Esophagus muscularis mucosa (tissue), 2 donors: Measurements from ENCODE around the gene AFF3.

Source experiments
- POLR2A ChIP-seq: fragments of 450-650 bp; IDR thresholded peaks from one replicate; pipeline ENCODE4 v1.6.1; 2017; ENCODE audit warnings: antibody characterized with exemption, moderate library complexity, mild to moderate bottlenecking, low read depth
- POLR2AphosphoS5 ChIP-seq, 2 donors: sonication (generic); formaldehyde crosslinking; IDR thresholded peaks; one replicate each; pipeline ENCODE4 v1.6.1; 2017; ENCODE audit warnings: antibody characterized with exemption in 2 of 2

DNA sequence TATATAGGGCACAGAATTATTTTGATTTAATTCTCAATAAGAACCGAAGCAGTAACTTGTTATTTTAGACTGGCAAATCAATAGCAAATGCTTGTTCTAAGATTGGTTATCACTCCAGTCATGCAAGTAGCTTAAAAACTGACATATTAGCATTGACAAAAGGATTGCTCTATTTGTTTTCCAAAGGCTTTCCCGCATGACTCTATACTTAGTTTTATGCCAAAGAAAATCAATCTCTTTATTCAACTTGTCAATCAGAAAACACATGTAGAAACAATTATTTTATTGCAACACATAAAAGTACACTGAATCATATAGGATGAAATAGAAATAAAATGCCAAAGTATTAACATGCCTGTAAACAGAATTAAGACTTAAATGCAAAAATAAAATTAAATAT is 108.4 kb downstream of the AFF3 start:
- TF ChIP-seq POLR2AphosphoS5 (IDR thresholded peaks at IDR 0.05) = no peak
- TF ChIP-seq POLR2A = no peak
